Measurements from ENCODE around the gene DLG2. TPM values are rescaled to one million over a fixed set of nuclear protein-coding genes. Genes with fewer than 3 reads are reported as not detected.
"Not testable (repeated sequence)": the region's sequence is repeated elsewhere in the genome, so short reads cannot be mapped to it uniquely, and the experiment has no call there.

Gene DLG2
- total RNA-seq, 1 donor from 2014 or later = 6.1 TPM

DNA sequence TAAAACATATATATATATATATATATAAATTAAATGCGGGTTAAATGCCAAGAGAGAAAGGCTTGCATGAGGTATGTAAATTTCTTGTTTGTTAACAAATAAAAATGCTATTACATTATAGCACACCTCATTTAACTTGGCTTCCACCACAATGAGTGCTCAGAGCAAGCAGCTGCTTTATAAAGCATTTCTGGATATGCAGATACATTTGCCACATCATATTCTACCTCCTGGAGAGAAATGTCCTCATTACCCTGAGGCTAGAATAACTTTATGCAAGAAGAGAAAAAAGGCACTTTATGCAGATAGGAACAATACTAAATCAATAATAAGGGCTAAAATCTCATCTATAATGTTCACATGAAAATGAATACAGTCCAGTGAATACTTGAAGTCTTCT, 2159.3 kb downstream of the DLG2 start:
- DNase-seq (no peak), ATAC-seq (ENCODE audit: poor library complexity) (no peak)
- intact Hi-C loops (cut with DNase I) = no loop called here

DNA sequence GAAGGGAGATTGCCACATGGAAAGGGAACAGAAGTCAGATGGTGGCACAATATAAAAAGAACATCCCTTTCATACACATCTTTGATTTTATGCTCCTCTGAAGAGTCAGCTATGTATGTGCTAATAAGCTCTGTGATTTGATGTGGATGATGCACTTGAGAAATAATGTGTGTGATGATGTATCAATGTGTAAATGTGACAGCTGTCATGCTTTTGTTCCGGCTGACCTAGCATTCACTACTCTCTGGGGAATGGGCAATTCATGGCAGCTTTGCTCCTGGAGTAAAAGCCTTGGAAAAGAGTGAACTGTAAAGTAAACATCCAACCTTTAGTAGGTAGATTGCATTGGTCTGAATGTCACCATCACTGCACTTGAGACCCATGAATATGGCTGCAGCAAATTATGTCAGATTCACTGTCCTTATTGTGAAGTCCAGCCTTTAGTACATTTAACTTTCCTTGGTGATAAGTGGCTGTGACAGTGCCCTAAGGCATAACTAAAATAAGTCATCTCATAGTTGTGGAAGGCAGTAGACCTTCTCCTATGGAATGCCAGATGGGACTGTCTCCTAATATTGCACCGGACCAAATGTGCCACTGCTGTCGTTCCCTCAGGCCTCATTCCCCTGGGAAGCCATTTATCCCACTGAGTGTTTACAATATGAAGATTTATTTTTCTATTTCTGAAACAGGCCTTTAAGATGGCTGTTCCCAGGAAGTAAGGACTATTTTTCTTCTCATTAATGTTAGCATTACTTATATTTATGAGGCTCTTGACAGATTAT, 2162.8 kb downstream of the DLG2 start:
- intact Hi-C loops (cut with DNase I) = no loop called here
- no peak for DNase-seq
- ATAC-seq (ENCODE audit: poor library complexity) = no peak

DNA sequence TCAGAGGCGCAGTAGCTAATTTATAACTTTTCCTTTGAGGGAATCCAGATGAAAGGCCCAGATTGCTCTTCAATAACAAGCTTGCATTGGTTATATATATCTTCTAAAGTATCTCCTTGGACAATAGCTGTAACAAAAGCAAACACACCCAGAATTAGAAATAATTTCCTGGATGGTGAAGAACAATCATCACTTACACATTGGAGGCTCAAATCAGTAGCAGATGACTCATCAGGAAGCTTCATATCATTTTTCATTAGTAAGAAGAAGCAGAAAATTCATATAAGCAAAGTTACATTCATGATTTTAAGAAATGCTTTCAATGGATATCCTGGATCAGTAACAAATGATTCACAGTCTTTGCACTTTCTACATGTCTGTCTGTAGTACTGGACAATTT, 2167.3 kb downstream of the DLG2 start:
- DNase-seq = no peak
- intact Hi-C loops (cut with DNase I) = no loop called here
- no peak for ATAC-seq (ENCODE audit: poor library complexity)

DNA sequence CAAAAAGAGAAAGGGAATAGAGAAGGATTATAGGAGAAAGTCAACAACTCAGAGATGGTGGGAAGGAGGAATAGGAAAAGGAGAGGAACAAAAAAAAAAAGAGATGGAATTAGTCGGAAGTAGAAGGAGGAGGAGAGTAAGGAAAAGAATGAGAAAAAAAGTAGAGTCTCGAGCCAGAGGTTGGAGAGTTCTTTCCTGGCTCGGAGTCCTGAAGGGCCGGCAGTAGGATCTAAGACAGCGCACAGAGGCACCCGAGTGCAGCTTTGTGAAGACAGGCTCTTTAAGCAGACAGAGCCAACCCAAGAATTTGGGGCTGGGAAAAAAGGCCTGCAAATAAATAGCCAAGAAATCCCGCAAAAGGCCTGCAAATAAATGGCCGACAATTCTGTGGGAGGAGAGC, 2170.6 kb downstream of the DLG2 start:
- no peak for ATAC-seq (ENCODE audit: poor library complexity)
- intact Hi-C loops (cut with DNase I) = no loop called here

DNA sequence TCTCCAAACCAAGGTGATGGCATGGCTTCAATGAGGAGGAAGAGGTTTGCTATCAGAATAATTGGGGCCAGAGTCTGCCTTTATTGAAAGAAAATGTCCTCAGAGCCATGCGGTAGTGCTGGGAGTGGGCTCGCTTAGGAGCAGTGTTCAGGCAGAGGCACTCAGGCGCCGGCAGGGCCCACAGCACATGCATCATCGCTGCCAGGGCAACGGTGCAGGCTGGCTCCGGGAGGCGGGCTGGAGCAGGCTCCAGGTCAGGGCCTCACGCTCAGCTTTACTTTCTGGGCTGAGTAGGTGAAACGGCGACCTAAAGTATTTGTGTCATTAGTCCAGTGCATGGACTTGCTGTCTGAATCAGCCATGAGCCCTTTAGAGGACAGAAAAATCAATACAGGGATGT, 2171.1 kb downstream of the DLG2 start:
- intact Hi-C loops (cut with DNase I) = no loop called here
- no peak for ATAC-seq (ENCODE audit: poor library complexity)

More for the DNA sequence above, 2170.6 kb downstream of the DLG2 start:
- DNase-seq = no peak

DNA sequence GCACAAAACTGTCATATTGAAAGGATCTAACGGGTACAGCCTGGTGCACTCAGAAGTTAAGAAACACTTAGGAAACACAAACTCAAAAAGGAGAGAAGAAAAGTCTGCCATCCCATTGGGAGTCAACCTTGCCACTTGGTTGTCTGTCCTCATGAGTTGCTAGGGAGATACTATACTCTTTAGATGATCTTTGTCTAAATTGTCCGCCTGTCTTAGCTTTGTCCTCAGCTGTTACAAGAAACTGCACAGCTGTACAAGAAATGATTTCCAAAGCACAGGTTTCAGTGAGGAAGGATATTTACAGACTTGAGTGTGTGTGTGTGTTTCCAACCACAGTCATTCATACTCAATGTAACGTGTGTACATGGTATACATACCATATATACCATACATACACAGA, 2171.8 kb downstream of the DLG2 start:
- intact Hi-C loops (cut with DNase I) = no loop called here
- no peak for DNase-seq
- ATAC-seq (ENCODE audit: poor library complexity) = no peak

More for the DNA sequence above, 2171.1 kb downstream of the DLG2 start:
- no peak for DNase-seq

DNA sequence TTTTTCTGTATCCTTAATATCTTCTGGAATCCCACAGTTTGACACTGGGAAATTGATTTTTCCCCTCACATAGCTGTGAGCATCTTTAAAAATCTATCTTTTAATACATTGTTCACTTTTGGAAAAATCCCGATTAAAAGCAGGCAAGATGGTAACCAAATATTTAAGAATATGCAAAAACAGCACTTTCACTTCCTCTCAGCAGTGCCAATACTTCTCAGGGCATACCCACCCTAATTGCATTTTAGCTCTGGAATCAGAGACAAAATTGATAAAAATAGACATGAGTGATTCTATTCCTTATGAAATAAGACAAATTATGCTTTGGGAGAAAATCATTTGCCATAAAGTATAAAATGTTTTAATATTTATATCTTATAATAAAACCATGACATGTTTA, 2172.5 kb downstream of the DLG2 start:
- DNase-seq = no peak
- no peak for ATAC-seq (ENCODE audit: poor library complexity)
- intact Hi-C loops (cut with DNase I) = no loop called here

DNA sequence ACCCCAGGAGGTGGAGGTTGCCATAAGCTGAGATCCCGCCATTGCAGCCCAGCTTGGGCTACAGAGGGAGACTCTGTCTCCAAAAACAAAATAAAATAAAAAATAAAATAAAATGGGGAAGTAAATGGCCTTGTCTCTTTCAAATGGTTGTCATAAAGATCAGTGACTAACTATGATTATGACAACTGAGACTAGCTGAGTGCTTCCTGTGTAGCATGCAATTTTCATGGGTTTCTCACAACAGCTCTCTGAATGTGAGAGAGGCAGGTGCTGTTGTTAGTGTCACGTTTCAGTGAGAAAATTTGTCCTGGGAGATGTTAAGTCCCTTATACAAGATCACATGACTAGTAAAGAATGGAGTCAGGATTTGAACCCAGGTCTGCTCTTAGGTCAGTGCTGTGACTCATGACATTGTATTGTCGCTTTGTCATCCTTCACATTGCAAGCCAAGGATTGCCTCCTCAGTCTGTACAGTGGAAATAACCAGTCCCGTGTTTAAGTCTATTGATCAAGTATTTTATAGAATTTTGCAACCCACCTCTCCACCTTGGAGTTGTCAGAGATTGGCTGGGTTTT, 2177.7 kb downstream of the DLG2 start:
- no peak for ATAC-seq (ENCODE audit: poor library complexity)
- no peak for DNase-seq
- intact Hi-C loops (cut with DNase I) = no loop called here

DNA sequence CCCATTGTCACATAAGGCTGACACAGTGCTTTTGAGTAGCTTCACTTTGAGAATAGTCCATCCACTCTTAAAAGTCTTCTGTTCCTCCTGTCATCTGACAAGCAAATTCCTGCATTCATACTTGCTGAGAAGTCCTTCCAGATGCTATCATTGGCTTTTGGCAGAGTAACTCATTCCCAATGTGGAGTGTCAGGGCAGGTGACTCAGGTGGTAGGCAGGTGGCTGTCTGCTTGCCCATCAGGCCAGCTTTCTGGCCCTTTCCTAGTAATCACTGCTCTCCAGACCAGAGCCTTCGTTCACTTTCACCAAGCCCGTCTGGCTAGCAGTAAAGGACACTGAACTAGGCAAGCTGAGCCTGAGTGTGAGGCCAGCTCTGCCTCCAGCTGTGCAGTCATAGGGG, 2178.5 kb downstream of the DLG2 start:
- intact Hi-C loops (cut with DNase I) = no loop called here
- ATAC-seq (ENCODE audit: poor library complexity) (no peak), DNase-seq (no peak)

DNA sequence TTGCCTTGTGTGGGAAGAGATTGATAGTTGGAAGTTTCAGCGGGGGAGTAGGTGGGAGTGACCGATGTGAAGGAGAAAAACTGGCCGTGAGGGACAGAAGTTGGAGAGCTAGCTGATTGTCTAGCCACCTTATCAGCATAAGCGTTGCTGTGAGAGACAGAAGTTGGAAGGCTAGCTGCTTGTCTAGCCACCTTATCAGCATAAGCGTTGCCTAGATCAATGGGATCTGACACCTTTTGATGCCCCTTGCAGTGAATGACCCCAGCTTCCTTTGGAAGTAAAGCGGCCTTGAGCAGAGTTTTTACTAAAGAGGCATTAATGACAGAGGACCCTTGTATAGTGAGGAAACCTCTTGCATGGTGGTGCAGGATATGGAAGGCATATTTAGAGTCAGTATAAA, 2183.3 kb downstream of the DLG2 start:
- DNase-seq; ATAC-seq (ENCODE audit: poor library complexity); intact Hi-C loops (cut with DNase I): not testable (repeated sequence)

DNA sequence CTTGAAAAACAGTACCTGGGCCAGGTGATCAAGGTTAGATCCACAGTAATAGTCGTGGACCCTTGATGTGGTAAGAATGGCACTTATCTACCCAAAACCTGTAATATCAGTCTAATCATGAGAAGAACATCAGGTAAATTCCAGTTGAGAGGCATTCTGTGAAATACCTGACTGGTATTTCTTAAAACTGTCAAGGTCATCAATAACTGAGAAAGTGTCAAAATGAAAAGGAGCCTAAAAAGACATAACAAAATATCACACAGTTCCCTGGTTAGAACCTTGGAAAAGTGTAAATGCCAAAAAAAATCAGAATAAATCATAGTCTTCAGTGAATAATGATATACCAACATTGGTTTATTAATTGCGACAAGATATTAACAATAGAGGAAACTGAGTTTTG, 2185.5 kb downstream of the DLG2 start:
- ATAC-seq (ENCODE audit: poor library complexity) (no peak), DNase-seq (no peak)
- intact Hi-C loops (cut with DNase I) = no loop called here

DNA sequence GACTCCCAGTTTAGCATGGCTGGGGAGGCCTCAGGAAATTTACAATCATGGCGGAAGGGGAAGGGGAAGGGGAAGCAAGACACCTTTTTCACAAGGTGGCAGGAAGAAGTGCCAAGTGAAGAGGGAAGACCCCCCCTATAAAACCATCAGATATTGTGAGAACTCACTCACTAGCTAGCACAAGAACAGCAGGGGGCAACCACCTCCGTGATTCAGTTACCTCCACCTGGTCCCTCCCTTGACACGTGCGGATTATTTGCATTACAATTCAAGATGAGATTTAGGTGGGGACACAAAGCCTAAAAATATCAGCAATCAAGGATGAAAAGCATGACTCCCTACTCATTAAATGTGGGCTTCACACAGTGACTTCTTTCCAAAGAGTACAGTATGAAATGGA, 2186.0 kb downstream of the DLG2 start:
- intact Hi-C loops (cut with DNase I) = no loop called here
- no peak for DNase-seq
- ATAC-seq (ENCODE audit: poor library complexity) = no peak

DNA sequence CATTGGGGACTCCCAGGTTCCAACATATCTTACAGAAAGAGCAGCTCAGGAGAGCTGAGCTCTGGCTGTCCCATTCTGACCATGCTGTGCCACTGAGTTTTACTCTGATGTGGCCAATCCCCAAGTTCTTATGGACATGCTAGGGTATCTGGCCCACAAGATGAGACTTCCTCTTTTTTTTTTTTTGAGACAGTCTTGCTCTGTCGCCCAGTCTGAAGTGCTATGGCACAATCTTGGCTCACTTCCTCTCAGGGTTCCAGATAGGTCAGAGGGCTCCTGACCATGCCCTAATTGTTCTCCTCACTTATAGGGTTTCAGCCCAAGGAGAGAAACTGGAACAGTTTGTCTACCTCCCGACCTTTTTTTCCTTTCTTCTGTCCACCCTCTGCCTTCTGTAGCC, 2188.7 kb downstream of the DLG2 start:
- ATAC-seq (ENCODE audit: poor library complexity) = no peak
- intact Hi-C loops (cut with DNase I) = no loop called here
- no peak for DNase-seq

DNA sequence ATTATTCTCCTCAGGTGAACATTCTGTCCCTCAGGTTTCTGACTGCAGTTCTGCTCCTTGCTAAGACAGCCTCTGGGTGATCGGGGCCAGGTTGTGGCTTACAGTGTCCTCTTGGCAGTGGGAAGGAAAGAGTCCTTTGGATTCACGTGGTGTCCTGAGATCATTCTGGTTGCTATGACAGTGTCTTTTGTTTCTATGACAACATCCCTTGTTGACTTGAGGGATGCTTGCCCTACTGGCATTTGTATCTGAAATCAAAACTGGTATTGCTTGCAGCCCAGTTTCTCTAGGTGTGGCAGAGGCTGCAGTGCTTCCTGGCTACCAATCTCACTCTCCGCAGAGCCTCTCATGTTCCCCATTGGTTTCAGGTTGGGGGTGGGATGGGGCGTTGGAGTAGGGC, 2189.2 kb downstream of the DLG2 start:
- no peak for ATAC-seq (ENCODE audit: poor library complexity)
- intact Hi-C loops (cut with DNase I) = no loop called here
- no peak for DNase-seq

DNA sequence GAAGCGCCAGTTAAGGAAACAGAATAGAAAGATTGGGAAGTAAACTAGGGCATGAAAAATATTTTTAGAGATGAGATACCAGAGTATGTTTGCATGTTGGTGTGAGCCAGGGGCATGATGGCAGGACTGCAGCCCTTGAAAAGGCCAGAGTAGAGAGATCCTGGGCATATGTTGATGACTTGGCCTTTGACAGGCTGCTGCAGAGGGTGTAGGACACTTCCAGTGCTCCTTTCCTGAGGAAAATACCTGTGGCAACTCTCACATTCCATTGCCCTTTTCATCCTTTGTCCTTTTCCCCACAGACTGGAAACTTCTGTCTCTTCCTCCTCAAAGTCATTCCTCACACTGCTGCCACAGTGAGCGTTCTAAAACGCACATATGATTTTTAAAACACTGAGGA, 2190.3 kb downstream of the DLG2 start:
- intact Hi-C loops (cut with DNase I) = no loop called here
- DNase-seq = no peak
- ATAC-seq (ENCODE audit: poor library complexity) = no peak

DNA sequence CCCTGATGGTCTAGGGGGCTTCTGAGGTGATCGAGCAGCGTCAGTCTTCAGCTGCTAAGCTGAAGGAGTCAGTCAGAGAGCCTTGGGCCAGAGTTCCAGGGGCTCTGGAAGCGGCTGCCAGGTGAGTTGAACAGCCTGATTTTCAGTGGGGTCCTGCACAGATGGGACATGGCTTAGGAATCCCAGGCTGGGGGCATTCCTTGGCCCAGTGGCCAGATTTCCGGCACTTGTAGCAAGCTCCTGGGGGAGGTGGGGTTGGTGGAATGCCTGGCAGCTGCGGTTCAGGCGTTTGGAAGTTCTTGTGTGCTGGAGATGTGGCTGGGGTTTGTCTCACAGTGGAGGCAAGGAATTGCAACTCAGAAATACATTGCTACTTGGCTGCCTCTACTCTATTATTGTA, 2192.3 kb downstream of the DLG2 start:
- ATAC-seq (ENCODE audit: poor library complexity); intact Hi-C loops (cut with DNase I); DNase-seq: not testable (repeated sequence)

DNA sequence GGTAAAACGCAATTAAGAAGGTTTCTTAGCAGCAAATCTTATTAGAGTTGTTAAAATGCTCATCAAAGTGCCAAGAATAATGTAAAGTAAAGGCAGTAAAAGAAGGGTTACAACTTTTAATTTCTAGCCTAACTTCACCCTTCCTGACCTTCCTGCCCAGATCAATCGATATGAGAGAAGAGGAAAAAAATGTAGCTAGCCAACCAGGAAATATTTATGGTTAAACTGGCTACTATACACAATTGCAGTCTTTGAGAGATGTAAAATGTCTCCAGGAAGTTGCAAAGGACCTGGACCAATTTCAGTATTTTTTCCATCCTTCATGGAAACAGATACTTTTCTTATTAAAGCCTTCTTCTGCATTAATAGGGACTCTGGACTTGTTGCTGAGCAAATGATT, 2199.2 kb downstream of the DLG2 start:
- no peak for ATAC-seq (ENCODE audit: poor library complexity)
- DNase-seq = no peak
- intact Hi-C loops (cut with DNase I) = no loop called here

DNA sequence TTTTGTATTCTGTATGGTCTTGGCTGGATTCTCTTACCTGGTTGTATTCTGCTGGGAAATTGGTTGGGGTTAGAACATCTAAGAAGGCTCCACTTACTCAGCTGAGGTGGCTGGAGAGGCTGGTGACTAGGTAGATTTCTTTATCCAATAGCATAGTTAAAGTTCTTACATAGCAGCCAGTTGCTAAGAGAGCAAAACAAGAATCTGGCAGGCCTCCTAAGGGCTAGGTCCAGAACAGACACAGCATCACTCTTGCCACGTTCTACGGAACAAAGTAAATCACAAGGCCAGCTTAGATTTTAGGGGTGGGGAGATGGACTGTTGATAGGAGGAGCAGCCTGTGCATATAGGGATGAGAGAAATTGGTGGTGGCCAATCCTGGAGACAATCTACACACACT, 2199.6 kb downstream of the DLG2 start:
- DNase-seq = no peak
- intact Hi-C loops (cut with DNase I) = no loop called here
- no peak for ATAC-seq (ENCODE audit: poor library complexity)

DNA sequence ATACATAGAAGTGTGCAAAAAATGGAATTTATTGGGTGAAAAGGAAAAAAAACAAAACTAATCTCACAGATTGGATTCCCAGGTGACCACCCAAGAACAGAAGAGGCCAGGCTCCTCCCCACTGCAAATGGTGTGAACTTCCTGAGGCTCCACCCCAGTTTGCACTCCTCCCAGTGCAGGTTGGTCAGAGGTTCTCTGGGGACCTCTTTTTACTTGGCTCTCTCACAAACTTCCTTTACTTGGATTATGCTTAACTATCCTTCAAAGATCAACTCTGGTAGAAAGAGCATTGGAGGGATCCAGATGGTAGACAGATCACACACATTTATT, 2202.0 kb downstream of the DLG2 start:
- no peak for DNase-seq
- no peak for ATAC-seq (ENCODE audit: poor library complexity)
- intact Hi-C loops (cut with DNase I) = no loop called here

DNA sequence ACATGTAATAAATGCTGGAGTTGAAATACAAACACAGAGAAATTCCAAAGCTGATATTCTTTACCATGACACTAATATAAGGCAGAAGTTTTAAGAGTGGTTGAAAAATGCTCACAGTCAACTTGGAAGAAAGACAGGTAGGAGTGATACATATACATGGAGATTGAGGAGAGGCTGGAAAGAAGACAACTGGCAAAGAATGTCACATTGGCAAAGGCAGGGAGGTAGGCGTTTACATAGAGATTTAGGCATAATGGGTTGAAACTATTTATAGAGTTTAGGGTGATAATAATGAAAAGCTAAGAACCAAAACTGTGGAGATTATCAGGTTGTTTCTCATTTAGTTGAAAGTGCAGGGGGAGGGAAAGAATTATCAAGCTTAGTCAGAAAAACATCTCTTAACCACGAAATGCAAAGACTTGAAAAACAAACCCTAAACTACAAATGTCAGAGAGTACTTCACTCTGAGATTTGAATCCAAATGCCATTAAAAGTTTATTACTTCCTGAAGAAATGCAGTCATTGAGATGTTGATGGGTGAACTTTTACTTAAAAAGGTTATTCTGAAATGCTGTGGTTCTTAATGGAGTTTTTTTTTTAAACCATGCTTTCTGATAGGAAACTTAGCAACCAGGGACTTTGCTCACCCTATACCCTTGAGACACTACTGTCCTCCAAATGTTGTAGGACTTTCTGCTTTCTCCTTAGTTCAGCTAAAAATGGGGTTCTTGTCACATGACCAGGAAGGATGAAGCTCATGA, 2202.6 kb downstream of the DLG2 start:
- DNase-seq (no peak), ATAC-seq (ENCODE audit: poor library complexity) (no peak)
- intact Hi-C loops (cut with DNase I) = no loop called here

All from Right ventricle myocardium superior (tissue), 1 donor.